ENCODE data around the gene NT5C3B.

DNA sequence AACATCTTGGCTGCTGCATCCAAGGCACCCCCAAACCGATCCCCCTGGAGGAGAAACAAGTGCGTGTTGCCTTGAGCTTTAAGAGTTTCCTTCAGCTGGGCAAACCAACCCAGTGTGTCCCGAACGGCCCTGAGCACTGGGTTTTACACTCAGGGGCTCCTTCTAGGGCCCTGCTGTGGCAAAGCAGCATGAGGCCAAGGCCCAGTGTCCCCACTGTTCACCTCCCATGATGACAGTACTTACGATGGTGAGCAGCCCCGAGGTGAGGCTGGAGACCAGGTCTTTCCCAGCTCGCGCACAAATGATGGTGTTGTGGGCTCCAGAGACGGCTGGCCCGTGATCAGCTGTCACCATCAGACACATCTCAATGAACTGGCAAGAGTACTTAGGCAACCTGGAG is 35.8 kb upstream of the NT5C3B start:
- no peak for TF ChIP-seq GATA3 (IDR thresholded peaks at IDR 0.05; ENCODE audit: low read depth, low read length)
- TF ChIP-seq GATA2 (IDR thresholded peaks at IDR 0.05; ENCODE audit: low read depth, low read length) = no peak

Data from SH-SY5Y (cell line).